ENCODE data around the gene TMEM154. TPM values are rescaled to one million over a fixed set of nuclear protein-coding genes. Genes with fewer than 3 reads are reported as not detected.

TMEM154 gene, protein sequence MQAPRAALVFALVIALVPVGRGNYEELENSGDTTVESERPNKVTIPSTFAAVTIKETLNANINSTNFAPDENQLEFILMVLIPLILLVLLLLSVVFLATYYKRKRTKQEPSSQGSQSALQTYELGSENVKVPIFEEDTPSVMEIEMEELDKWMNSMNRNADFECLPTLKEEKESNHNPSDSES
- total RNA-seq, result under 0.01 TPM

DNA sequence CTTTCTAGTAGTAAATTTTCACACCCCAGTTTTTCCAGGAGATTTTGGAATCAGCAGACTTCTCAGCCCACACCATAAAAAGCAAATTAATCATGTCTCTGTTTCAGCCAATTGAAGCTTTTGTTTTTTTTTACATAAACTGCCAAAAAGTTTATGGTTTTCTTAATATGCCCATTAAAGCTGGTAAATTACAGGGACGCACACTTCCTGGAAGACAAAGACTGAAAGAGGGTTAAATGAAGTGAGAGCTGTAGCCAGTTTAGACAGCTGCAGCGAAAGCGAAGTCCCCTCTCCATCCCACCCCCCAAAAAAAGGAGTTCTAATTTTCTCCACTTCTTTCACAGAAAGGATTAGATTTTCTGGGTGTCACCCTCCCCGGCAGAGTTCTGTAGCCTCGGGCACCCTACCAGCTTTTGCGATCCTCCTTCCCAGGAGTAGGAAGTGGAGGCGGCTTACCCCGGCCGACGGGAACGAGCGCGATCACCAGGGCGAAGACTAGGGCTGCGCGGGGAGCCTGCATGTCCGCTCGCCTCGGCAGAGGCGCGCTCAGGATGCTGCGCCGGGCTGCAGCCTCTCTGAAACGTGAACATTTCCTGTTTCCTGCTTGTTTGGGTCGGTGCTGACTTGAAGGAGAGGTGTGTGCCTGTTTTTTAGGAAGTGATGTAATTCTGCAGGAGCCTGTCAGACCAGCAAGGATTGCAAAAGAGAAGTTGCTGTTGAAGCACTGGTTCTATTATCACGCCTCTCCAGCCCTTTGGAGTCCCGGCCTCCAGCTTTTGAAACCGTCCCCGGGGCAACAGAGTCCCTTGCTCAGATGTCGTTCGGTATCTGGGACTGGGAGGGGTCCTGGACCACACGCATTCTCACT lies at the start of gene TMEM154:
Gene TMEM154, minus strand, starts transcription at position 584 of the 868 bp plus-strand sequence. Its CDS starts 64 bp downstream, at position 520.
- FAIRE-seq (no peak), DNase-seq (ENCODE audit: low spot score in 2 of 2) (peak in 1 of 2 donors; percentile 50)

DNA sequence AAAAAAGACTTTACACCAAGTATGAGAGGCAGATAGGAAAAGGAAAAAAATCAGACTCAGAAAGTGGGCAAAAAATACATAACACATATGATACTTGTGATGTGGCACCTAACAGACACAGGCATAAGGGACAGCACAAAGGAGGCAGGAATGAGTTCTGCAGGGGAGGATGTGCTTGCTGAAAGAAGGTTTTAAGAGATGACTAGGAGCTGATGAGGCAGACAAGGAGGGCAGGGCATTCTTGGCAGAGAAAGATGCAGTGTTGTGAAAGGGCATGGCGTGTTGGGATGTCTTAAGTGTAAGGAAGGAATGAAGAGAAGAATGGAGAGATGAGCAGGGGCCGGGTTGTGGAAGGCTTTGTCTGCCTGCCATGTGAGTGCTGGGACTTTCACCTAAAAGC lies 49.7 kb upstream of the TMEM154 start:
- no peak for DNase-seq (ENCODE audit: low spot score in 2 of 2)
- FAIRE-seq, result no peak

DNA sequence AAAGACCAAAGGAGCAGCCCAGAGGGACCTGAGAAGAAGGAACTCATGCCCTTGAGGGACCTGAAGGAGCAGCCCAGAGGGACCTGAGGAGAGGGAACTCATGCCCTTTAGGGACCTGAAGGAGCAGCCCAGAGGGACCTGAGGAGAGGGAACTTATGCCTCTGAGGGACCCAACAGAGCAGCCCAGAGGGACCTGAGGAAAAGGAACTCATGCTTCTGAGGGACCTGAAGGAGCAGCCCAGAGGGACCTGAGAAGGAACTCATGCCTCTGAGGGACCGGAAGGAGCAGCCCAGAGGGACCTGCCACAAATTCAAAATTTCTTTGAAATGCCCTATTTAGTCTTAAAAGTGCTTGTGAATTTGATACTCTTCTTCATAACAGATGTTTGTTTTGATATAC lies 48.5 kb upstream of the TMEM154 start:
- FAIRE-seq (no peak), DNase-seq (ENCODE audit: low spot score in 2 of 2) (no peak)

DNA sequence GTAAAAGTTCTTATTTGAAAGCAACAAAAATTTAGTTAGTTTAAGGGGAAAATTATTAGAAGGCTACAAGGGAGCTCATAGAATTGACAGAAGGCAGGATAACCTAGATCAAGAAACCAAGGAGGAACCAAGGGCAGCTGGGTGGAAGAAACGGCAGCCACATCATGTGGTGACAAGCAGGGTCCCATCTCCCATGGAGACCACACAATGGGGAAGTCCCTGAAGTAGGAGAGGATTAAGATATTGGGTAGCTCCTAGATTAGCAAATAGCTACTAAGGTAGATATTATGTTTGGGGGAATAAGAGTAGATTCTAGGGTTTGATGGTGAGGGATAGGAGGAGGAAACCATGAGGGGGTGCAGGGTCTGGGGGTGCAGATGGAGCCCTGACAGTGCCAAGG lies 48.0 kb upstream of the TMEM154 start:
- DNase-seq (ENCODE audit: low spot score in 2 of 2) (no peak), FAIRE-seq (no peak)

DNA sequence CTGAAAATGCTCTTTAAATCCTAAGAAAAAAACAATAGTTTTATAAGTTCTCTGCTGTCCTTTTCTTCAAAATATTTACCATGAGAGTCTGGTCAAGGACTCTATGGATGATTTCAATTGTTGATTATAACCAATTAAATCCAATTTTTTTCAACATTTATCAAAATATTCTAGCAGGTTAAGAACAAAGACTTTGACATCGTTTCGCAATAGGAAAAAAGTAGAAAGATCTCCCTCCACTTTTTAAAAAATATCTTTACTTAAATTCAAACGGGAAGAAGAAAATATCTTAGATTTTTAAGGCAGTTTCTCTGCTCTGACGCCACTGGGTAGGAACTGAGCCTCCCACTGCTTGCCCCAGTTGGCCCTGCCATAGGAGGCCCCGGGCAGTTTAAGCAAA lies 44.7 kb upstream of the TMEM154 start:
- DNase-seq (ENCODE audit: low spot score in 2 of 2), result no peak
- FAIRE-seq, result no peak

DNA sequence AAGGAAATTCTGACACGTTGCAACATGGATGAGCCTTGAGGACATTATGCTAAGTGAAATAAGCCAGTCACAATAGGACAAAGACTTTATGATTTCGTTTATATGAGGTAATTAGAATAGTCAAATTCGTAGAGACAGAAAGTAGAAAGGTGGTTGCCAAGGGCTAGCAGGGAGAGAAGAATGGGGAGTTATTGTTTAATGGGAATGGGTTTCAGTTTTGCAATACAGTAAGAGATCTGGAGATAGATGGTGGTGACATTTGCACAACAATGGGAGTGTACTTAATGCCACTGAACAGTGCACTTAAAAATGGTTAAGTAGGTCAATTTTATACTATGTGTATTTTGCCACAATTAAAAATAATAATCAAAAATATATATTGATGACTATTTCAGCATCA lies 43.4 kb upstream of the TMEM154 start:
- no peak for DNase-seq (ENCODE audit: low spot score in 2 of 2)
- FAIRE-seq, result no peak

DNA sequence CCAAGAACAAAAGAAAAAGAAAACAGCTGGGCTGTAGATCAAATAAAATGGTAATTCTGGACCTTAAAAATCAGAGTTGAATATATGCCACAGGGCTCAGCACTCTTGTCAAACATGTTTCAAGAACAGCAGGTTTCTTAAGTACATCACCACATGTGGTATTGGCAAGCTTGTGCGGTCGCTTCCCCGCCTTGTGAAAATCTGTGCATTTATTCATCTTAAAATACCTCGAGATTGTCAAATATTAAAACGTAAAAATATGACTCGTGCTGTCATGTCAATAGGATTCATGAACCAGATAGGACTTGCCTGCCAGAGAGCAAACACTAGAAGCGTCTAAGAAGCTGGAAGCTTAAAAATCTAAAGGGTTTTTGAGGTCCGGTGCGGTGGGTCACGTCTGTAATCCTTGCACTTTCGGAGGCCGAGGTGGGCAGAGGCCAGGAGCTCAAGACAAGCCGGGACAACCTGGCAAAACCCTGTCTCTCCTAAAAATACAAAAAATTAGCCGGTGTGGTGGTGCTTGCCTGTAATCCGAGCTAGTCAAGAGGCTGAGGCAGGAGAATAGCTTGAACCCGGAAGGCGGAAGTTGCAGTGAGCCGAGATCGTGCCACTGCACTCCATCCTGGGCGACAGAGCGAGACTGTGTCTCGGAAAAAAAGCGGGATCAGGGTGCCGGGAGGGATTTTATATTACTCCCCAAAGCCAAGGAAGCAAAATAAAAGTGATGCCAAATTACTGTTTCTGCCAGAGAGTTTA lies 40.2 kb upstream of the TMEM154 start:
- no peak for FAIRE-seq
- DNase-seq (ENCODE audit: low spot score in 2 of 2), result no peak

DNA sequence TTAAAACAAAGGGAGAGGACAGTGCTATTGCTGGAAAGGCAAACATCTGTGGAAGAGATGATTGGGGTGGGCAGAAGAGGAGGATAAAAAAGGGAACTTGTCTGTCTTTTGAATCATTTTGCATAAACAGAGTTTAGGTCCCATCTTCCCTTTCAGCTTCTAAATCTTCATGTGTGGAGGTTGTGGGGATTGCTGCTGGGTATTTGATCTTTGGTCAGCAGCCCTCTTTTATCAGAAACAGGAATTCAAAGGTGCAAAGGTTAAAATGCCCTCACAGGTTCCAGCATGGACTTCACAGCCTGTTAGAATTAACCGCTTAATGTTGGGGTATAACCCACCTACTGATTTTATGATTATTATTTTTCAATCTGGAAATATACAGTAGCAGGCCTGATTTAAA lies 39.5 kb upstream of the TMEM154 start:
- DNase-seq (ENCODE audit: low spot score in 2 of 2) (no peak), FAIRE-seq (no peak)

DNA sequence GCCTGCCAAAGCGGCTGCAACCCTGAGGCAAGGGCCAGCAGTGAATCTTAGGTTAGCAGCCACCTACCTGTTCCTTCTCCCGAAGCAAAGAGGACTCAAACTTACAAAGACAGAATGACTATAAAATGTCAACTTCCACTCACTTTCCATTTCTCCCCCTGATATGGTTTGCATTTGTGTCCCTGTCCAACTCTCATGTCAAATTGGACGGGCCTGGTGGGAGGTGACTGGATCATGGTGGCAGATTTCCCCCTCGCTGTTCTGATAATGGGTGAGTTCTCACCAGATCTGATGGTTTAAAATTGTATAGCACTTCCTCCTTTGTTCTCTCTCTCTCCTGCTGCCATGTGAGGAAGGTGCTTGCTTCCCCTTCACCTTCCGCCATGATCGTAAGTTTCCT lies 35.3 kb upstream of the TMEM154 start:
- FAIRE-seq, result no peak
- no peak for DNase-seq (ENCODE audit: low spot score in 2 of 2)

DNA sequence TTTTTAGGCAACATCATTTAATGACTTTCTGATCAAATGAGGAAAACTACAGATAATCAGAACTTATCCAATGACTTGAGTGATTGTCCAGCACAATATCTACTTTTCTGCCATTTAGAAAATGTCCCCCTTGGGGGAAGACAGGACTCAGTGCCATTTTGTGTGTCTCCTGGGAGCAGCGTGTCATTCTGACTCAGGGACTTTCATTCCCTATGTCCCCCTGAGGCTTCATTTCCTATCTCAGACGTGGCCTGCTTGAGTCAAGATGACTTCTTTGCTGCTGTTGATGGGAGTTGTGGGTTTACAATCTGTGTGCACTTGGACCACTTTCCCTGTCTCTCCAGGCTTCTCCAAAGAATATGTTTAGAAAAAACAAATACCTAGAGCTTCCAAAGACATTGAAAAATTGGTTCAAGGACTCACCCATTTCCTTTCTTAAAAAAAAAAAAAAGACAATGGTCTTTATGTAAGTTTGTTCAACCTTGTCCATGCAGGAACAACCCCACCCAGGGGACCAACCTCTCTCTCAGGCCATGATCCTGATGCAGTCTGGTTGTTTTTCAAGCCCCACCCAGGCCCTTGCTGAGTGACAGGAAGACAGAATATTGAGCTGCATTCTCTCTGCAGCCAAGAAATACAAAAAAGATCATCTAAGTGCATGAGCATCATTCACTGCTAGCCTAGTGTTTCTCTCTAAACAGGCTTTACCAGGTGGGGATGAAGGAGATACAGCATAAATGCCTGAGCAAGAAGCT lies 34.3 kb upstream of the TMEM154 start:
- no peak for FAIRE-seq
- no peak for DNase-seq (ENCODE audit: low spot score in 2 of 2)

DNA sequence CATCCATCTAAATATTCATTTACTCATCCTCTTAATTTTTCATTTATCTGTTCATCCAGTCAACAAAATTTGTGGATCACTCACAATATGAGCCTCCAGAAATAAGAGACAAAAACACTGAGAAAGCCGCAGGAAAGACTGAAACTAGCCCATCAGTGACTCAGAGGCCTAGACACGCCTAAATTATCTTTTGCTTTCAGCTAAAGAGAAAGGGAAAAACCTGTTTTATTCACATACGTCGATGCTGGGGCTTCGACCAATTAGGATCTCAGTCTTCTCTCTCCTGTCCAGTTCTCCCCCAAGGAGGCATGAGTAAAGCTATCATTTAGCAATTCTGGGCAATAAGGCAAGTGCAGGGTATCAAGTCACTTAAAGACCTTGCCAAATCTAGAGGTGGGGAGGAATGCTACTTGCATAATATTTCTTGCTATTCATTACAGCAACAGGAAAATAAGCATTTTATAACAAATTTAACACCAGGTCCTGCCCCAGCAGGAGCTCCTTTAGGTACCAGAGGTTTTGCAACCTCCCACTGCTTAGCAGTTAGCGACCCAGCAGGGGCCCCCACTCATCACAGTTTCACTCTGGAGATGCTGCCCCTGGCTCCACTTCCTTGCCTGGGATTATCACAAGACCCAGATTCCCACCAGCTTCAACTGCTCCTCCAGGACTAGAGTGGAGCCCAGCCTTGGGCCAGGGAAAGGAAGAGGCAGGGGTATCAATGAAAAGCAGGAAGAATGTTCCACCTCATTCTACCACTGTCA lies 30.1 kb upstream of the TMEM154 start:
- FAIRE-seq, result no peak
- no peak for DNase-seq (ENCODE audit: low spot score in 2 of 2)

DNA sequence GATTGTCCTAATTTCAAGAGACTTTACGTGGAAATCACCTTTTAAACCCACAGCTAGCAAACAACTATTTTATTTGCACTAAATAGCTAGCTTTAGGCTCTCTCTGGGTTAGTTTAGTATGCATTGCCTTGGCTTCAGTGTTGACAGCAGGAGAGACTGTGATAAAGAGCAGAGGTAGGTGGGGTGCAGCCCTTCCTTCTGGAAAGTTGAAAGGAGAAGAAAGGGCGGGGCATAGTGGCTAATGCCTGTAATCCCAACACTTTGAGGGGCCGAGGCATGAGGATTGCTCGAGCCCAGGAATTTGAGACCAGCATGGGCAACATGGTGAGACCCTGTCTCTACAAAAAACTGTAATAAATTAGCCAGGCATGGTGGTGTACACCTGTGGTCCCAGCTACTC lies 29.0 kb upstream of the TMEM154 start:
- no peak for FAIRE-seq
- no peak for DNase-seq (ENCODE audit: low spot score in 2 of 2)

DNA sequence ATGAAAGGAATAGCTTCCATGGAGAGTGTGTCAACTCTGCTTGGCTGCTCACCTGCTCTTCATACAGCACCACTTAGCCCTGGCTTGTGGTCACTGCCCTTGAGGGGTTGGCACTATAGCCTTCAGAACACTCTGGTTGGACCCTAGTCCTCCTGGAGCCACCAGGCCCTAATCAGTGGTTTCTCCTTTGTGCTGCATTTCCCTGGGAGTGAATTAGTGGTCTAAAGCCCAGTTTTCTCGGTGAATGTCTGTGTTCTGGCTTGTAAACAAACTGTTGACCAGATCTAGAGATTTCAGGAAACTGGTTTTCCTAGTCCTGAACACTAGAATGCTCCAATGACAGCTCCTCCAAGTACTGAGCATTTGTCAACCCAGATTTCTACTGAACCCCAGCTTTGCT lies 28.6 kb upstream of the TMEM154 start:
- DNase-seq (ENCODE audit: low spot score in 2 of 2), result no peak

DNA sequence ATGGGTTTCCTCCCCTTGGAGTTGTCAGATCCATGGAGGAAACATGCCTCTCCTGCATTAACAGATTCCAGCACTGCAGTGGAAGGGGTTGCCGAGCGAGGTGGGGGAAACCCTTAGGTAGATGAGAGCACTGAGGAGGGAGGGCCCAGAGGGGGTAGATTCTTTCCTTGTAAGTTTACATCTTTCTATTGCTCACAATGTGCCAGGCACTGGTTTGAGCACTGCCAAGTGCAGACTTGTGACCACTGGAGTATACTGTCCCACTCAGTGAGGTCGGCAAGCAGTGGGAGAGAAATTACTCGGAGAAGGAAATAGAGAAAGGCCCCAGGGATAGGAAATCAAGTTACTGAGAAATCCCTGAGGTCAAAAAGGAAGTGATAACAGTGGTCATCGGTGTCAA lies 27.8 kb upstream of the TMEM154 start:
- DNase-seq (ENCODE audit: low spot score in 2 of 2) (no peak), FAIRE-seq (no peak)

More for the DNA sequence above, 28.6 kb upstream of the TMEM154 start:
- no peak for FAIRE-seq

DNA sequence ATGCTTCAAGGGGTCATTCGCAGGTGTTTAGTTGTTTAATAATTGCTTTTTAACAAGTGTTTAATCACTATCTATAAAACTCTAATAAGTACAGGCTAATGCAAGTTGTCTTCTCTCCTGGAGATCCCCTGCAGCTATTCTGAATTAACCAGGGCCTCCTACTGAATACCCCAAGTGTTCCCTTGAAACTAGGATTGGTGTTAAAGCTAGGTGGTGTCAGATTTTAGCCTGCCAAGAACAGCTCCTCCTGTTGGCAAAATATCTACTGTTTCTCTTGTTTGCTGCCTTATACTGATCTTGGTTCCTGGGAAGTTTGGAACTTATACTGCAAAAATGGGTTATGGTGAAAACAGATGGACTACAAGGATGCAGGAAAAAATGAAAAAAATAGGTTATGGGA lies 26.1 kb upstream of the TMEM154 start:
- DNase-seq (ENCODE audit: low spot score in 2 of 2) (no peak), FAIRE-seq (no peak)

DNA sequence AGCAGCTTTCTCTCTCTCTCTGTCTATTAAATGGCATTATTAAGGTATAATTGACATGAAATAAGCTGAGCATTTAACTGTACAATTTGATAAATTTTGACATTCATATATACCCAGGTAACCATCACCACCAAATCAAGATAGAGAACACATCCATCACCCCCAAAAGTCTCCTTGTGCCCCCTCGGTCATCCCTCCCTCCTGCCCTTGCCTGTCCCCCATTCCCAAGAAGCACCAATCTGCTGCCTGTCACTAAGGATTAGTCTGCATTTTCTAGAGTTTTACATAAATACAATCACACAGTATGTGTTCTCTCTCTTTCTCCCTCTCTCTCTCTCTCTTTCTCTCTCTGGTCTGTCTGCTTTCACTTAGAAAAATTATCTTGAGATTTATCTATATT lies 25.0 kb upstream of the TMEM154 start:
- DNase-seq (ENCODE audit: low spot score in 2 of 2) (no peak), FAIRE-seq (no peak)

DNA sequence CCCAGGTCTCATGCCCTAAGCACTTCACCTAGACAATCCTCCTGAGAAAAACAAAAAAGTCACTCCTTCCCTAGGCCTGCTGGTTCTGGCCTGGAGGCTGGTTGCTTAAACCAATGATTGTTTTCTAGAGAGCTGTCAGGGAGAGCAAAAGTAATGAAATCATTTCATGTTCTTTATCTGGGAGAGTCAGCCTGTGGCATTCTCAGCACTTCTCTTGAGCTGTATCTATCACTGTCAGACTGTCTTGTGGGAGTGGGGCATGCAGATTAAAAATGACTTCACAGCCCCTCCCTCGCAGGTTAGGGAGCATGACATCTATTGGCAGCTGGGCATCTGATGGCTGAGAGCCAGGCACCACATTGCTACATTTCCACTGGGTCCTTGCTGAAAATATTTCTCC lies 20.4 kb upstream of the TMEM154 start:
- no peak for DNase-seq (ENCODE audit: low spot score in 2 of 2)
- no peak for FAIRE-seq

DNA sequence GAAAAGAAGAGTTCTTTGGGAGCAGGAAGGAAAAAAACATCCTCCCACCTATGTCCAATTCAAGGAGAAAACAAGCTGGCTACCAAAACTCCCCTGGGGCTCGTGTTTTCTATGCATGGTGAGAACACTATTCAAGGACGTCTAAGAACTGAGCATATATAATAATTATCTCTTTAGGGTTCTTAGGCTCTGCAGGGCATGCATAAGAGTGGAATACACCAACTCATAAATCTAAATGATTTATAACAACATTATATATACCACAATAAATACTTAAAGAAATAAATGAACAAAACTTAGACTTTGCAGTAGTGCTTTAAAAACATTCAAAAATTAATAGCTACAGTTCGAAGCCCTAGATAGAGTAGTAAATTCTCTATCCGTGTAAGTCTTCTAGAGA lies 19.5 kb upstream of the TMEM154 start:
- DNase-seq (ENCODE audit: low spot score in 2 of 2) (no peak), FAIRE-seq (no peak)

DNA sequence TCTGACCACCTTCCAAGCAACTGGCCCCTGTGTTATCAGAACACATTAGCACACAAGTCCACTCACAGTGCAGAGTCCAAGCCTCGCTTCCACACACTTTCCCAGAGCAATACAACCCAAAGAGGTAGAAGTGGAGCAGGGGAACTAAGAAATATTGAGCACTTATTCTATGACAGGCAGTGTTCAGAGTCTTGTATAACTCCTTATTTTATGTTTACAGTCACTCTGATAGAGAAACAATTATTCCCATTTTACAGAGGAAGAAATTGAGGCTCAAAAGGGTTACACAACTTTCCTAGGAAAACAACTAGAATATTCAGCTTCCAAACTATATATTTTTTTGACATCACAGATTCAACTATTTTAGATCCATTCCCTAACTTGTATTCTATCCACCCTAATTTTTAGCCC lies 18.3 kb upstream of the TMEM154 start:
- FAIRE-seq (no peak), DNase-seq (ENCODE audit: low spot score in 2 of 2) (no peak)

Data from frontal cortex (tissue), 4 donors.